AG04449 (cell line): ENCODE results near the gene DHRS3.

Source experiments
- CTCF ChIA-PET: fragments of 350-600 bp; formaldehyde crosslinking; extraction: SDS; loops from one replicate; lab custom pipeline; 2021; ENCODE audit warnings: antibody characterized with exemption; lab: Yijun Ruan, JAX
- POLR2A ChIA-PET: fragments of 400-600, 350-600 bp; formaldehyde crosslinking; extraction: SDS; loops from one replicate; lab custom pipeline; 2020; ENCODE audit warnings: antibody characterized with exemption, inconsistent platforms; lab: Yijun Ruan, JAX
- DNase-seq: peaks from one replicate; pipeline ENCODE4 v3.0.0-alpha.2; 2010; ENCODE audit warnings: low read depth, low spot score
- H3K4me3 ChIP-seq: 2 replicates; pipeline ENCODE4 v1.5.1; 2011; ENCODE audit warnings: low read depth, mild to moderate bottlenecking, control low read depth, low read length
- CTCF ChIP-seq: IDR thresholded peaks from one replicate; pipeline ENCODE4 v1.5.1; 2011; ENCODE audit warnings: mild to moderate bottlenecking, moderate library complexity, low read length, control low read depth, inconsistent platforms; ENCODE audit not compliant: insufficient read depth; ENCODE audit errors: missing control alignments

Gene DHRS3

GRCh38 chr1:12537294-12537693 is 80.7 kb downstream of the DHRS3 start:
- no peak overlapping the region for H3K4me3 ChIP-seq
- ChIA-PET CTCF (interaction anchor here (1.2 to 1.6 kb wide), 2 partner anchors 10 to 13 kb away, joined by 3 to 5 read pairs; no protein-coding TSS in a partner anchor), POLR2A (no interaction called here)
- DNase-seq: no peak
- TF ChIP-seq CTCF: no peak

- H3K4me3 ChIP-seq: no peak overlapping the region
- ChIA-PET POLR2A (no interaction called here), CTCF (no interaction called here)
- TF ChIP-seq CTCF: no peak
- DNase-seq: no peak
Measured at GRCh38 chr1:12536023-12536639, 81.9 kb downstream of the DHRS3 start.

GRCh38 chr1:12532405-12533315 is 85.3 kb downstream of the DHRS3 start:
- no peak overlapping the region for H3K4me3 ChIP-seq
- no peak for DNase-seq
- POLR2A ChIA-PET: no interaction called here
- CTCF ChIA-PET: no interaction called here
- TF ChIP-seq CTCF: no peak

- CTCF ChIA-PET: no interaction called here
- no peak for DNase-seq
Measured at GRCh38 chr1:12531179-12531499, 86.9 kb downstream of the DHRS3 start.

GRCh38 chr1:12530462-12531178 is 87.4 kb downstream of the DHRS3 start:
- H3K4me3 ChIP-seq: no peak overlapping the region
- no peak for TF ChIP-seq CTCF
- no peak for DNase-seq
- ChIA-PET CTCF (no interaction called here), POLR2A (no interaction called here)

More at GRCh38 chr1:12531179-12531499, 86.9 kb downstream of the DHRS3 start:
- no peak overlapping the region for H3K4me3 ChIP-seq
- POLR2A ChIA-PET: no interaction called here
- no peak for TF ChIP-seq CTCF
